A673 (cell line): ENCODE data around the gene NLN. TPM values are rescaled to one million over a fixed set of nuclear protein-coding genes. Genes with fewer than 3 reads are reported as not detected.

Experiments
- BruUV-seq: library from RNA; stranded (reverse); fragments of 400-500 nt; replicated peaks from 2 replicates; lab custom pipeline; 2021; lab: Mats Ljungman, UMichigan
- CTCF ChIA-PET: fragments of 300-600 bp; sonication (Branson Sonifier 250); formaldehyde crosslinking; loops from one replicate; lab custom pipeline; 2022; ENCODE audit warnings: antibody characterized with exemption; lab: Charles Lee
- POLR2A ChIA-PET: fragments of 300-600 bp; sonication (Branson Sonifier 250); formaldehyde crosslinking; loops from one replicate; lab custom pipeline; 2022; ENCODE audit warnings: antibody characterized with exemption; ENCODE audit not compliant: low non-redundant PET; lab: Charles Lee
- DNase-seq: peaks from one replicate; pipeline ENCODE4 v3.0.0-alpha.2; 2015; ENCODE audit warnings: low spot score
- H3K27ac ChIP-seq: fragments of 200-600 bp; sonication (generic); 2 replicates; pipeline ENCODE4 v1.5.1; 2016; ENCODE audit warnings: mixed run types, low read depth, mild to moderate bottlenecking, mixed read lengths, antibody characterized with exemption, low read length; ENCODE audit not compliant: poor library complexity, severe bottlenecking
- H3K27me3 ChIP-seq: fragments of 200-600 bp; sonication (generic); replicated peaks from 2 replicates; pipeline ENCODE4 v1.6.1; 2017; ENCODE audit warnings: mixed run types, low read depth, mild to moderate bottlenecking, mixed read lengths, antibody characterized with exemption, low read length; ENCODE audit not compliant: insufficient read depth, poor library complexity
- H3K36me3 ChIP-seq: fragments of 200-600 bp; sonication (generic); 2 replicates; pipeline ENCODE4 v1.6.1; 2016; ENCODE audit warnings: mixed run types, mild to moderate bottlenecking, mixed read lengths, antibody characterized with exemption, low read length; ENCODE audit not compliant: insufficient read depth, poor library complexity, severe bottlenecking
- H3K4me1 ChIP-seq: fragments of 200-600 bp; sonication (generic); 2 replicates; pipeline ENCODE4 v1.6.1; 2017; ENCODE audit warnings: mixed run types, mild to moderate bottlenecking, mixed read lengths, antibody characterized with exemption, low read length; ENCODE audit not compliant: insufficient read depth, poor library complexity, severe bottlenecking
- H3K4me3 ChIP-seq: fragments of 200-600 bp; sonication (generic); 2 replicates; pipeline ENCODE4 v1.5.1; 2016; ENCODE audit warnings: low read depth, mixed run types, mild to moderate bottlenecking, mixed read lengths, low read length; ENCODE audit not compliant: poor library complexity, severe bottlenecking
- H3K9me3 ChIP-seq: fragments of 200-600 bp; sonication (generic); 2 replicates; pipeline ENCODE4 v1.6.1; 2016; ENCODE audit warnings: mixed run types, low read depth, mild to moderate bottlenecking, mixed read lengths, antibody characterized with exemption, low read length; ENCODE audit not compliant: poor library complexity, severe bottlenecking
- EZH2 ChIP-seq: fragments of 200-600 bp; sonication (generic); IDR thresholded peaks from 2 replicates; pipeline ENCODE4 v1.6.1; 2017; ENCODE audit warnings: borderline replicate concordance, low read depth, mild to moderate bottlenecking, mixed read lengths, antibody characterized with exemption, low read length; ENCODE audit not compliant: poor library complexity, severe bottlenecking
- intact Hi-C: fragments of 100-400 bp; cut with micrococcal nuclease; formaldehyde crosslinking; loops from one replicate; pipeline ENCODE4 v1.10.0; 2022; ENCODE audit not compliant: unreplicated experiment
- total RNA-seq: library from RNA; stranded (reverse); gene quantifications from 2 replicates; pipeline ENCODE4 v1.2.3, GENCODE V29; 2021
- TF ChIP-seq, protein P1 (sequence below): fragments of 300-800, 200-600 bp; sonication (generic); conservative IDR thresholded peaks from 2 replicates; pipeline ENCODE4 v1.5.1; 2017; ENCODE audit warnings: low read depth, mild to moderate bottlenecking, antibody characterized with exemption, low read length, moderate library complexity, mixed read lengths

The NLN gene
- total RNA-seq, 1 experiment from 2014 or later: 99.9 TPM

DNA sequence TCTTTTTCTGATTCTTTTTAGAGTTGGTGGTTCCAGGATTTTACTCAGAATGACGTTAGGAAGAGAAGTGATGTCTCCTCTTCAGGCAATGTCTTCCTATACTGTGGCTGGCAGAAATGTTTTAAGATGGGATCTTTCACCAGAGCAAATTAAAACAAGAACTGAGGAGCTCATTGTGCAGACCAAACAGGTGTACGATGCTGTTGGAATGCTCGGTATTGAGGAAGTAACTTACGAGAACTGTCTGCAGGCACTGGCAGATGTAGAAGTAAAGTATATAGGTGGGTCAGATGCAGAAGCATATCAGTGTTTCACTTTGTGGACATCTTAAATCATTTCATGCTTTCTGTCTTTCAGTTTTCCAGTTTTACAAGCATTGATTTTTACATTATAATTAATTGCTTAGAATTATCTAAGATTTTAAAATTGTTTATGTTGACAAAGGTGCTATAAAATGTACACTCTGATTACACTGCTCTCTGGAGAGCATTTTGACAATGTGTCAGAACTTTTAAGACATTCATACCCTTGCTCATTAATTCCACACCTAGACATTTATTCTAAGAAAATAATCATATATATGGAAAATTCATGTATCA is 36.6 kb downstream of the NLN start:
- intact Hi-C loops: no loop called here

GRCh38 chr5:65760504-65761275 is 38.7 kb downstream of the NLN start:
- ChIA-PET CTCF (no interaction called here), POLR2A (no interaction called here)
- Histone ChIP-seq H3K27ac (no peak overlapping the region), H3K4me1 (no peaks in the 10 kb centered on the region), H3K36me3 (peaks cover 20% of the 10 kb centered on the region), H3K4me3 (no peak overlapping the region), H3K27me3 (no peaks in the 10 kb centered on the region), H3K9me3 (no peaks in the 10 kb centered on the region)
- intact Hi-C loops: no loop called here
- BruUV-seq: no TSS peak
- no peak for TF ChIP-seq EZH2
- TF ChIP-seq, protein P1, sequence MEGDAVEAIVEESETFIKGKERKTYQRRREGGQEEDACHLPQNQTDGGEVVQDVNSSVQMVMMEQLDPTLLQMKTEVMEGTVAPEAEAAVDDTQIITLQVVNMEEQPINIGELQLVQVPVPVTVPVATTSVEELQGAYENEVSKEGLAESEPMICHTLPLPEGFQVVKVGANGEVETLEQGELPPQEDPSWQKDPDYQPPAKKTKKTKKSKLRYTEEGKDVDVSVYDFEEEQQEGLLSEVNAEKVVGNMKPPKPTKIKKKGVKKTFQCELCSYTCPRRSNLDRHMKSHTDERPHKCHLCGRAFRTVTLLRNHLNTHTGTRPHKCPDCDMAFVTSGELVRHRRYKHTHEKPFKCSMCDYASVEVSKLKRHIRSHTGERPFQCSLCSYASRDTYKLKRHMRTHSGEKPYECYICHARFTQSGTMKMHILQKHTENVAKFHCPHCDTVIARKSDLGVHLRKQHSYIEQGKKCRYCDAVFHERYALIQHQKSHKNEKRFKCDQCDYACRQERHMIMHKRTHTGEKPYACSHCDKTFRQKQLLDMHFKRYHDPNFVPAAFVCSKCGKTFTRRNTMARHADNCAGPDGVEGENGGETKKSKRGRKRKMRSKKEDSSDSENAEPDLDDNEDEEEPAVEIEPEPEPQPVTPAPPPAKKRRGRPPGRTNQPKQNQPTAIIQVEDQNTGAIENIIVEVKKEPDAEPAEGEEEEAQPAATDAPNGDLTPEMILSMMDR: no peak
- no peak for DNase-seq

More for the DNA sequence above, 36.6 kb downstream of the NLN start:
- no TSS peak for BruUV-seq
- H3K36me3 ChIP-seq: peaks cover 13% of the 10 kb centered on the region
- no peak for TF ChIP-seq EZH2
- TF ChIP-seq, protein P1: no peak
- ChIA-PET POLR2A (no interaction called here), CTCF (no interaction called here)
- H3K27me3 ChIP-seq: no peaks in the 10 kb centered on the region
- no peak overlapping the region for H3K4me3 ChIP-seq
- H3K9me3 ChIP-seq: no peaks in the 10 kb centered on the region
- DNase-seq: no peak
- no peak overlapping the region for H3K27ac ChIP-seq
- H3K4me1 ChIP-seq: no peaks in the 10 kb centered on the region

DNA sequence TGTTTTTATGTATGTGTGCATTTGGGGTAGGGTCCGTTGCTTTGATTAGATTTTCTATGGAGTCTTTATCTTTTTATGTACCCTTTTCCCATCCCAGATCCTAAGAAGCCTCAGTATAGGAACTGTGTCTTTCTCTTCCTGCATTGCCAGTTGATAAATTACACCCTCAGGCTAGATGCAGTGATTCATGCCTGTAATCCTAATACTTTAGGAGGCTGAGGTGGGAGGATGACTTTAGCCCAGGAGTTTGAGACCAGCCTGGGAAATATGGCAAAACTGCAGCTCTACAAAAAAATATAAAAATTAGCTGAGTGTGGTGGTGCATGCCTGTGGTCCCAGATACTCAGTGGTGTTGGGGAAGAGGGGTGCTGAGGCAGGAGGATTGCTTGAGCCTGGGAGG is 40.2 kb downstream of the NLN start:
- no TSS peak for BruUV-seq
- H3K27ac ChIP-seq: no peak overlapping the region
- no peaks in the 10 kb centered on the region for H3K4me1 ChIP-seq
- TF ChIP-seq, protein P1: no peak
- no peak for TF ChIP-seq EZH2
- peaks cover 28% of the 10 kb centered on the region for H3K36me3 ChIP-seq
- DNase-seq: no peak
- H3K4me3 ChIP-seq: no peak overlapping the region
- intact Hi-C loops: no loop called here
- H3K27me3 ChIP-seq: no peaks in the 10 kb centered on the region
- no peaks in the 10 kb centered on the region for H3K9me3 ChIP-seq
- CTCF ChIA-PET: no interaction called here
- POLR2A ChIA-PET: no interaction called here
